ENCODE data around the gene PSTPIP1. TPM values are rescaled to one million over a fixed set of nuclear protein-coding genes. Genes with fewer than 3 reads are reported as not detected.

The PSTPIP1 gene
- total RNA-seq, 1 donor = 55.7 TPM

DNA sequence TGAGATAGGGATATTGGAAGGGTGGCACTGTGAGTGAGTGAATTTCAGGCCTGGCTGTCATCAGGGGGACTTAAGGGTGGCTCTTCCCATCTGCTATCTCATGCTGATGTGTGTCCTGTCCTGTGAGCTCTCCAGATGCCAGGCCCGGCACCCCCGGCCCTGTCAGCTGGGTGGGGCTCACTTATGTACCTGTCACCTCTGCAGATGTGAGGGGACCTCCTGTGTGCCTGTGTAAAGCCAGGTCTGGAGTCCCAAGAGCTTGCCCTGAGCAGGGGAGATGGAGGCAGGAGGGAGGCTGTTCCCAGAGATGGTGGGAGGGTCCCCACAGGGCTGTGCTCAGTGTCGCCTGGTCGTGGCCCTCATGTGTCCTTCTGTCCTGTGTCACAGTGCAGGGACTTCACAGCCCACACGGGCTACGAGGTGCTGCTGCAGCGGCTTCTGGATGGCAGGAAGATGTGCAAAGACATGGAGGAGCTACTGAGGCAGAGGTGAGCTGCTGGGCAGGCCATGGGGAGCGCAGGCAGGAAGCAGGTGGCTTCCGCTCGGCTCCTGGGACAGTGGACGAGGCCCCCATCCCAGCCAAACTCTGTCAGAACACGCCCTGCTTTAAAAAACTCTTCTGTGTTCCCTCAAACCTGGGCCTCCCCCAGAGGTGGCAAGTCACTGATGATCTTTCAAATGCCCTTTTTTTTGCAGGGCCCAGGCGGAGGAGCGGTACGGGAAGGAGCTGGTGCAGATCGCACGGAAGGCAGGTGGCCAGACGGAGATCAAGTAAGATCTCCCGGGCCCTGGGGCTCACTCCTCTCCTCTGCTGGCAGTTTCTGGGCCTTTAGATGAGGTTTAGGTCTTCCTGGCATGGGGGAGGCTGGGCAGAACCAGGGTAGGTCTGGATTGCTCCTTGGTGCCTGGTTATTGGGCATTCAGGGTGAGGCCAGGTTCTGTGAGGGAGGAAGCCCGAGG, 23.1 kb downstream of the PSTPIP1 start:
- Histone ChIP-seq H3K27me3 (ENCODE audit: insufficient read depth, low read length) (no peaks in the 10 kb centered on the region), H3K4me3 (ENCODE audit: low read length) (no peak overlapping the region), H3K9me3 (ENCODE audit: low read depth, low read length) (no peaks in the 10 kb centered on the region), H3K4me1 (ENCODE audit: insufficient read depth, low read length) (peaks cover 100% of the 10 kb centered on the region)

GRCh38 chr15:77018796-77019505, 24.0 kb downstream of the PSTPIP1 start:
- no peaks in the 10 kb centered on the region for H3K27me3 ChIP-seq (ENCODE audit: insufficient read depth, low read length)
- H3K4me3 ChIP-seq (ENCODE audit: low read length) = no peak overlapping the region
- H3K4me1 ChIP-seq (ENCODE audit: insufficient read depth, low read length) = peaks cover 100% of the 10 kb centered on the region
- H3K9me3 ChIP-seq (ENCODE audit: low read depth, low read length) = no peaks in the 10 kb centered on the region

- Histone ChIP-seq H3K4me3 (ENCODE audit: low read length) (no peak overlapping the region), H3K4me1 (ENCODE audit: insufficient read depth, low read length) (peaks cover 95% of the 10 kb centered on the region), H3K27me3 (ENCODE audit: insufficient read depth, low read length) (no peaks in the 10 kb centered on the region), H3K9me3 (ENCODE audit: low read depth, low read length) (no peaks in the 10 kb centered on the region)
Observed at GRCh38 chr15:77019521-77020331, 24.8 kb downstream of the PSTPIP1 start.

- no peaks in the 10 kb centered on the region for H3K27me3 ChIP-seq (ENCODE audit: insufficient read depth, low read length)
- no peak overlapping the region for H3K4me3 ChIP-seq (ENCODE audit: low read length)
- H3K4me1 ChIP-seq (ENCODE audit: insufficient read depth, low read length) = peaks cover 88% of the 10 kb centered on the region
- H3K9me3 ChIP-seq (ENCODE audit: low read depth, low read length) = no peaks in the 10 kb centered on the region
Observed at GRCh38 chr15:77020348-77021087, 25.6 kb downstream of the PSTPIP1 start.

DNA sequence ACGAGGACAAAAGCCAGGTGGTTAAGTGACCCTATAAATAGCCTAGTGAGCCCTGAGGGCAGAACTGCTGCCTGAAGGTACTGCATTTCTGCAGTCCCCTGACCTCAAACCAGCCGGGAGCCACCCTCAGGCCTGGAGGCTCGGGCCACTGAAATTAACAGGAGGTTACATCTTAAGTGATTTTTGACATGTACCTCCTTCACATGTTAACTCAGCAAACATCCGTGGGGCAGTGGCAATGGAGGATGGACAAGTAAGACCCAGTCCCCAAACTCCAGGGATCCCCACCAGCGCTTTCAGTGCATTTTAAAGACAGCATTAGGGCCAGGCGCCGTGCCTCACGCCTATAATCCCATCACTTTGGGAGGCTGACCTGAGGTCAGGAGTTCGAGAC, 26.2 kb downstream of the PSTPIP1 start:
- H3K9me3 ChIP-seq (ENCODE audit: low read depth, low read length) = no peaks in the 10 kb centered on the region
- no peaks in the 10 kb centered on the region for H3K27me3 ChIP-seq (ENCODE audit: insufficient read depth, low read length)
- peaks cover 82% of the 10 kb centered on the region for H3K4me1 ChIP-seq (ENCODE audit: insufficient read depth, low read length)
- H3K4me3 ChIP-seq (ENCODE audit: low read length) = no peak overlapping the region

GRCh38 chr15:77021803-77022381, 27.0 kb downstream of the PSTPIP1 start:
- Histone ChIP-seq H3K27me3 (ENCODE audit: insufficient read depth, low read length) (no peaks in the 10 kb centered on the region), H3K9me3 (ENCODE audit: low read depth, low read length) (no peaks in the 10 kb centered on the region), H3K4me3 (ENCODE audit: low read length) (no peak overlapping the region), H3K4me1 (ENCODE audit: insufficient read depth, low read length) (peaks cover 74% of the 10 kb centered on the region)

DNA sequence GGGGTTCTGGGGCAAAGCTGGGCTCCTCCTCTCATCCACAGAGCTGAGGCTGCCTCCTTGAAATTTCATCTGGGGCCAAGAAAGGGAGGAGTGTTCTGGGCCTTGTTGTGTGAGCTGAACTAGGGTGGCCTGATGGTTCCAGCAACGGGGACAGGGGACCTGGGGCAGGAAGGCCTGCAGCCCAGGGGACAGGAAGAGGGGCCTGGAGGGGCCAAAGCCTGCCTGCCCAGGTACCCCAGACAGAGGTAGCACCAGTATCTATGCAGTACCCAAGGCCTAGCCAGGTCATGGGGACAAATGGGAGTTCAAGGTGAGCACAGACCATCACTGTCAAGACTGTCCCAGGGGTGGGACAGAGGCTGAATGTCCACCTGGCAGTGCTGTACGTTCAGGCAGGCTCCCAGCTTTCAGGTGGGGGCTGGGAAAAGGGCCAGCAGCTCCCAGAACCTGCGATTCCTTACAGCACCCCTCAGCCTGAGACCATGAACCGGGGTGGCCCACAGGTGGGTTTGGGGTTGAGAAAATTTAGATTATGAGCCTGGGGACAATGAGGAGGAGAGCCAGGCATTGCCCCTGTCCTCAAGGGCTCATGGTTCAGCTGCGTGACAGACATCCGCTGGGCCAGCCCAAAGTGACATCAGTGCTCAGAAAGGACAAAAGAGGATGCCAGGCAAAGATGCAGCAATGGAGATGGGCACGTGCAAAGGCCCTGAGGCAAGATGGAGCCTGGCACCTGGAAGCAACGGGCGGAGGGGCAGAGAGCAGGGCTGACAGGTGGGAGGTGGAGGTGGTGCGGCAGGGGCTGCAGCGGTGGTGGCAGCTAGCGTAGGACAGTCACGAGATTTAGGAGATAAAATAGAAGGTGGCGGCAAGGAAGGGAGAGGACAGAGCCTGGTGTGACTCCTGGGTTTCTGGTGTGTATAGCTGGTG, 28.0 kb downstream of the PSTPIP1 start:
- no peak overlapping the region for H3K4me3 ChIP-seq (ENCODE audit: low read length)
- no peaks in the 10 kb centered on the region for H3K27me3 ChIP-seq (ENCODE audit: insufficient read depth, low read length)
- no peaks in the 10 kb centered on the region for H3K9me3 ChIP-seq (ENCODE audit: low read depth, low read length)
- H3K4me1 ChIP-seq (ENCODE audit: insufficient read depth, low read length) = peaks cover 64% of the 10 kb centered on the region

DNA sequence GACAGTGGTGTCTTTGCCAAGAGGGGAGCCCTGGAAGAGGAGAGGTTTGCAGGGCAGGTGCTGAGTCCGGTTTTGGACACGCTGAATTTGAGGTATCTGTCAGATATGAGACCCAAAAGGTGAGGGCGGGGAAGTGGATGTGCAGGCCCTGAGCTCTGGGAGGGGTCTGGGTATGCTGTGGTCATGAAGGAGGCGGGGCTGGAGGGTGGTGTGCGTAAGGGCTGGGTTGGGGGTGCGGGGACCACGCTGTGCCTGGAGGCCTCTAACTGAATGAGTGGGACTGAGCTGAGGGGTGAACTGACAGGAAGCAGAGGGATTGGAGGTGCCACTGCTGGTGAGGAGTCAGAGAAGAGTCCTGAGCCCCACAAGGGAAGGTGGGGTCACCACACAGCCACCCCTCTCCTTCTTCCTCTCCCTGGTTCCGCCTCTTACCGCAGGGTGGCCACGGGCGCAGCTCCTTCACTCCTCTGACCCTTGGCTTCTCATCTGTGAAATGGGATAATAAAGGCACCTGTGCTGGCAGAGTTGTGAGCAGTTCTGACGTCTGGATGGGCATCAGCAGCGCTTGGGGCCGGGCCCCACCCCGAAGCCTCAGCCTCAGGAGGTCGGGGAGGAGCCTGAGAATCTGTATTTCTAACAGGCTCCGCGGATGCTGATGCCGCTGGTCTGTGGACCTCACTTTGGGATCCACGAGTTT, 28.8 kb downstream of the PSTPIP1 start:
- H3K4me3 ChIP-seq (ENCODE audit: low read length) = no peak overlapping the region
- no peaks in the 10 kb centered on the region for H3K27me3 ChIP-seq (ENCODE audit: insufficient read depth, low read length)
- no peaks in the 10 kb centered on the region for H3K9me3 ChIP-seq (ENCODE audit: low read depth, low read length)
- peaks cover 55% of the 10 kb centered on the region for H3K4me1 ChIP-seq (ENCODE audit: insufficient read depth, low read length)

DNA sequence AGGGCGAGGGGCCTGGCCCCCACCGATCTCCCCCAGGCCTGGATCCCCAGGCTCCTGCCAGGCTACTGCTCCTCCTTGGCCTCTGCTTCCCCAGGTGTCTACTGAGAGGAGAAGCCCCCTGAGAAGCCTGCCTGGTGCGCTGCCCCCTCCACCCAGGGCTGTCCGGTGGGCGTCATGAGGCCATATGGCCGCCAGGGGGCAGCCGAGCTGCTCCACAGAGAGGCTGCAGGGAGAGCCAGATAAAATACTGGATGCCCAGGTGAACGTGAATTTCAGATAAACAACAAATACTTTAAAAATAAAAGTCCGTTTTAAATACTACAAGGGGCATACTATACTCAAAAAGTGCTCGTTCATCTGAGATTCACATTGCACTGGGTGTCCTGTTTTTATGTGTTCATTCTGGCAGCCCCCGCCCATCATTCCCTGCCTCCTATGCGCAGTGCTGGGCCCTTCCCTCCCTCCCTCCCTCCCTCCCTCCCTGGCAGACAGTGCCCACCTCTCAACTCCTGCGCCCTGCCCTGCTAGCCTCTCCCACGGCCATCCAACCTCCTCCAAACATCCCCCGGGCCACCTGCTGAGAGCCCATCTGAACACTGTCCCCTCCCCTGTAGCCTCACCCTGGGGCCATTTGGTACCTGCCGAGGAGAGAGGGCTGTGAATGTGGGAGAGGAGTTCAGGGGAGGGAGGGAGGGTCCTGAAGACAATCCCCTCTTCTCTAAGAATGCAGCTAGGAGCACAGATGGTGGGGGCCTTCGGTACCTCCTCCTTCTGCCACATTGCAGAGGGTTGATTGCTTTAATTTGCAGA, 29.6 kb downstream of the PSTPIP1 start:
- H3K9me3 ChIP-seq (ENCODE audit: low read depth, low read length) = no peaks in the 10 kb centered on the region
- no peaks in the 10 kb centered on the region for H3K27me3 ChIP-seq (ENCODE audit: insufficient read depth, low read length)
- no peak overlapping the region for H3K4me3 ChIP-seq (ENCODE audit: low read length)
- H3K4me1 ChIP-seq (ENCODE audit: insufficient read depth, low read length) = peaks cover 48% of the 10 kb centered on the region

- Histone ChIP-seq H3K27me3 (ENCODE audit: insufficient read depth, low read length) (no peaks in the 10 kb centered on the region), H3K9me3 (ENCODE audit: low read depth, low read length) (no peaks in the 10 kb centered on the region), H3K4me3 (ENCODE audit: low read length) (no peak overlapping the region), H3K4me1 (ENCODE audit: insufficient read depth, low read length) (peaks cover 40% of the 10 kb centered on the region)
Observed at GRCh38 chr15:77025083-77025901, 30.4 kb downstream of the PSTPIP1 start.

GRCh38 chr15:77025941-77026411, 31.1 kb downstream of the PSTPIP1 start:
- Histone ChIP-seq H3K27me3 (ENCODE audit: insufficient read depth, low read length) (no peaks in the 10 kb centered on the region), H3K4me3 (ENCODE audit: low read length) (no peak overlapping the region), H3K9me3 (ENCODE audit: low read depth, low read length) (no peaks in the 10 kb centered on the region), H3K4me1 (ENCODE audit: insufficient read depth, low read length) (peaks cover 36% of the 10 kb centered on the region)

Measured in mononuclear cell (primary cell).